HG02759 (cell line): ENCODE results near the gene CHD1L.
"Not testable (repeated sequence)": the region's sequence is repeated elsewhere in the genome, so short reads cannot be mapped to it uniquely, and the experiment has no call there.

Experiments used
- ATAC-seq: cut with Tn5 transposase; IDR thresholded peaks from one replicate; pipeline ENCODE4 v1.9.1; 2021; ENCODE audit warnings: mild to moderate bottlenecking, moderate library complexity; ENCODE audit not compliant: unreplicated experiment

The CHD1L gene

GRCh38 chr1:147231032-147231431 is 11.5 kb upstream of the CHD1L start:
- not testable (repeated sequence) for ATAC-seq

- ATAC-seq: not testable (repeated sequence)
Measured at GRCh38 chr1:147233903-147234302, 8.6 kb upstream of the CHD1L start.

GRCh38 chr1:147235822-147236221 is 6.7 kb upstream of the CHD1L start:
- no peak for ATAC-seq

GRCh38 chr1:147236448-147236847 is 6.0 kb upstream of the CHD1L start:
- no peak for ATAC-seq

- no peak for ATAC-seq
Measured at GRCh38 chr1:147236959-147237791, 5.3 kb upstream of the CHD1L start.

GRCh38 chr1:147238053-147238902 is 4.2 kb upstream of the CHD1L start:
- ATAC-seq: no peak

GRCh38 chr1:147238925-147239820 is 3.3 kb upstream of the CHD1L start:
- no peak for ATAC-seq

GRCh38 chr1:147240131-147240721 is 2.3 kb upstream of the CHD1L start:
- ATAC-seq: not testable (repeated sequence)

GRCh38 chr1:147241934-147242448 is 493 bp upstream of the CHD1L start:
- ATAC-seq: no peak

GRCh38 chr1:147243228-147243685 is 773 bp downstream of the CHD1L start:
- peak; percentile 15 for ATAC-seq

- no peak for ATAC-seq
Measured at GRCh38 chr1:147243841-147244240, 1.4 kb downstream of the CHD1L start.

- no peak for ATAC-seq
Measured at GRCh38 chr1:147245129-147245528, 2.6 kb downstream of the CHD1L start.

GRCh38 chr1:147245586-147246021 is 3.1 kb downstream of the CHD1L start:
- no peak for ATAC-seq

GRCh38 chr1:147246044-147246690 is 3.7 kb downstream of the CHD1L start:
- ATAC-seq: no peak

GRCh38 chr1:147246910-147247655 is 4.6 kb downstream of the CHD1L start:
- ATAC-seq: no peak

- no peak for ATAC-seq
Measured at GRCh38 chr1:147247656-147248238, 5.3 kb downstream of the CHD1L start.

GRCh38 chr1:147252540-147252939 is 10.1 kb downstream of the CHD1L start:
- no peak for ATAC-seq

GRCh38 chr1:147260956-147261355 is 18.5 kb downstream of the CHD1L start:
- no peak for ATAC-seq
